GM12892 (cell line): ENCODE results near the gene HMCN1.
"Not testable (repeated sequence)": the region's sequence is repeated elsewhere in the genome, so short reads cannot be mapped to it uniquely, and the experiment has no call there.

Experiments
- POLR2A ChIP-seq: IDR thresholded peaks from 2 replicates; pipeline ENCODE4 v1.6.1; 2011; ENCODE audit warnings: low read depth, low read length, control low read depth
- POLR2AphosphoS5 ChIP-seq: IDR thresholded peaks from 2 replicates; pipeline ENCODE4 v1.6.1; 2011; ENCODE audit warnings: low read depth, low read length, control low read depth
- TAF1 ChIP-seq: IDR thresholded peaks from 2 replicates; pipeline ENCODE4 v1.6.1; 2011; ENCODE audit warnings: low read depth, mild to moderate bottlenecking, control low read depth, low read length, borderline replicate concordance

DNA sequence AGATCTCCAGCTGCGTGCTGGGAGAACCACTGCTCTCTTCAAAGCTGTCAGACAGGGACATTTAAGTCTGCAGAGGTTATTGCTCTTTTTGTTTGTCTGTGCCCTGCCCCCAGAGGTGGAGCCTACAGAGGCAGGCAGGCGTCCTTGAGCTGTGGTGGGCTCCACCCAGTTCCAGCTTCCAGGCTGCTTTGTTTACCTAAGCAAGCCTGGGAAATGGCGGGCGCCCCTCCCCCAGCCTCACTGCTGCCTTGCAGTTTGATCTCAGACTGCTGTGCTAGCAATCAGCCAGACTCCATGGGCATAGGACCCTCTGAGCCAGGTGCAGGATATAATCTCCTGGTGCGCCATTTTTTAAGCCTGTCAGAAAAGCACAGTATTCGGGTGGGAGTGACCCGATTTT lies 428.7 kb downstream of the HMCN1 start:
- TF ChIP-seq TAF1, POLR2A, POLR2AphosphoS5: not testable (repeated sequence)
